ENCODE measurements around the gene PLP2. TPM values are rescaled to one million over a fixed set of nuclear protein-coding genes. Genes with fewer than 3 reads are reported as not detected.
"Not testable (repeated sequence)": the region's sequence is repeated elsewhere in the genome, so short reads cannot be mapped to it uniquely, and the experiment has no call there.

Gene PLP2, protein sequence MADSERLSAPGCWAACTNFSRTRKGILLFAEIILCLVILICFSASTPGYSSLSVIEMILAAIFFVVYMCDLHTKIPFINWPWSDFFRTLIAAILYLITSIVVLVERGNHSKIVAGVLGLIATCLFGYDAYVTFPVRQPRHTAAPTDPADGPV
- 100 to 1,000 TPM; 142 to 169 TPM for total RNA-seq

DNA sequence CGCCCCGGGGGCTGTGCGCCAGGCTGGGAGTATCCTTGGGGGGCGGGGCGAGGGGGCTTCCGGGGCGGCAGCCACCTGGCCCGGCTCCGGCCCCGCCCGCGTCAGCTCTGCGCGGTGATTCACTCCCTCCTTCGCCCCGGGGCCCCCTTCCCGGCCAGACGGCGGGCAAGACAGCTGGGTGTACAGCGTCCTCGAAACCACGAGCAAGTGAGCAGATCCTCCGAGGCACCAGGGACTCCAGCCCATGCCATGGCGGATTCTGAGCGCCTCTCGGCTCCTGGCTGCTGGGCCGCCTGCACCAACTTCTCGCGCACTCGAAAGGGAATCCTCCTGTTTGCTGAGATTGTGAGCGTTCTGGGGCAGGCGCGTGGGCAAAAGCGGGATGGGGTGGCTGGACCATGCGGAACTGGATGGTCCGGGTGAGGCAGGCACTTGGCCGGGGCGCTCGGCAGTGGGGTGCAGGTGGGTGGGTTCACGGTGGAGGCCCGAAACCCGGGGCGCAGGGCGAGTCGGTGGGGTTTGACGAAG lies at the start of gene PLP2:
TSS of gene PLP2 (plus strand) at position 147 of the 528 bp plus-strand sequence. CDS start at position 250, 103 bp downstream.
- Mint-ChIP-seq H3K36me3 (peaks cover 16 to 20% of the 10 kb centered on the region in 2 donors), H3K9me3 (no peaks in the 10 kb centered on the region), H3K27ac (peak within 1 kb of the TSS; percentile 86 to 93)
- peak; percentile 65 to 80 for DNase-seq (ENCODE audit: low spot score in 2 of 2)
- ATAC-seq: peak; percentile 67 to 82

DNA sequence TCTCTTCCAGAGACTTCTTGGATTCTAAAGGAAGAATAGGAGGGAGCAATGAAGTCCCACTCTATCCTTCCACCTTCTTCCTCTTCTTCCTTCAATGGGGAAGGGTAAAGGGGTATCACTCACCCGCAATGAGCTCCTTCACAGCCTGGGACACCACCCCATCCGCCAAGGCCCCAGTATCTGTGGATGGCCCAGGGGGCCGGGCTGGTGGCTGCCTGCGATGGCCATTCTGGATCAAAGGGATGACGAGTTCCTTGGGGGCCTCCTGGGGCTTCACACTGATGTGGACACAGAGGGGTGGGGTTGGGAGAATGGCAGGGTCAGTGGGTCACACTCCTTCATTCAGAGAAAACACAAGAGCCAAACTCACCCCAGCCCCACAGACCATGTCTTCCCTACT lies 49.2 kb upstream of the PLP2 start:
- ATAC-seq: no peak
- Mint-ChIP-seq H3K27ac (peak overlapping the region; percentile 98 to 99), H3K36me3 (peaks cover 10 to 26% of the 10 kb centered on the region in 2 donors), H3K9me3 (no peaks in the 10 kb centered on the region)
- no peak for DNase-seq (ENCODE audit: low spot score in 2 of 2)

DNA sequence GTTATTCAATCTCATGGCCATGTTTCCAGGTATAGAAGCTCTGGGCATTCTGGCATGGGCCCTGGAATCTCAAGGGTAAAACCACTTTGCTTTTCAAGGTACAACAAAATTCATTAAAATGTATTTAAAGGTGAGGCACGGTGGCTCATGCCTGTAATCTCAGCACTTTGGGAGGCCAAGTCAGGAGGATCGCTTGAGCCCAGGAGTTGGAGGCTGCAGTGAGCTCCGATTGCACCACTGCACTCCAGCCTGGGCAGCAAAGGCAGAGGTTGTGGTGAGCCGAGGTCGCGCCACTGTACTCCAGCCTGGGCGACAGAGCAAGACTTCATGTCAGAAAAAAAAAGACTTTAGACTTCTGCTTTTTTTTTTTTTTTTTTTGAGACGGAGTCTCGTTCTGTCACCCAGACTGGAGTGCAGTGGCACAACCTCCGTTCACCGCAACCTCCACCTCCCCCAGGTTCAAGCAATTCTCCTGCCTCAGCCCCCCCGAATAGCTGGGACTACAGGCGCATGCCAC lies 43.9 kb upstream of the PLP2 start:
- H3K27ac Mint-ChIP-seq: not testable (repeated sequence)

DNA sequence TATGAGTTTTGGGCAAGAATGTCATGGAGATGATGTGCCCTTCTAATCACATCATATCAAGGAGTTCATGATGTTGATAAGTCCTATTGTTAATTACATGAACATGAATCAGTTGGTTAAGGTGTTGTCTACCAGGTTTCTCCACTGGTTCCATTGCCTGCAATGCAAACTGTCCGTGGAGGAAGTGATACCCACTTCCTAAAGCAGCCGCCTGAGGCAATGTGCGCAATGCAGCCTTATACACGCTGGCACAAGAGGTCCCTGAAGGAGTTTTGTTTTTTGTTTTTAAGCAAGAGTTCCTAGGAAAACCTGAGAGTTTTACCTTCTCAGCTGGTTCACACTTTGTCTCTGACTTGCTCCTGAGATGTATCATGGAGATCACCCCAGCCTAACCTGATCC lies 42.3 kb upstream of the PLP2 start:
- H3K27ac Mint-ChIP-seq: no peak overlapping the region
- H3K9me3 Mint-ChIP-seq: no peaks in the 10 kb centered on the region
- ATAC-seq (no peak), DNase-seq (ENCODE audit: low spot score in 2 of 2) (no peak)
- no peaks in the 10 kb centered on the region for H3K36me3 Mint-ChIP-seq

More for the DNA sequence above, 43.9 kb upstream of the PLP2 start:
- DNase-seq (ENCODE audit: low spot score in 2 of 2); H3K9me3 Mint-ChIP-seq; ATAC-seq; H3K36me3 Mint-ChIP-seq: not testable (repeated sequence)

DNA sequence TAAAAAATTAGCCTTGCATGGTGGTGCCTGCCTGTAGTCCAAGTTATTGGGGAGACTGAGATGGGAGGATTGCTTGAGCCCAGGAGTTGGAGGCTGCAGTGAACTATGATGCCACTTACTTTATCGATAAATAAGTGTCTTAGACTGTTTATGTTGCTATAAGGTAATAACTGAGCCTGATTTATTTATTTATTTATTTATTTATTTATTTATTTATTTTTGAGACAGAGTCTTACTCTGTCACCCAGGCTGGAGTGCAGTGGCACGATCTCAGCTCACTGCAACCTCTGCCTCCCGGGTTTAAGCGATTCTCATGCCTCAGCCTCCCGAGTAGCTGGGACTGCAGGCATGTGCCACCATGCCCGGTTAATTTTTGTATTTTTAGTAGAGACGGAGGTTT lies 39.4 kb upstream of the PLP2 start:
- DNase-seq (ENCODE audit: low spot score in 2 of 2); H3K9me3 Mint-ChIP-seq; H3K36me3 Mint-ChIP-seq; H3K27ac Mint-ChIP-seq; ATAC-seq: not testable (repeated sequence)

DNA sequence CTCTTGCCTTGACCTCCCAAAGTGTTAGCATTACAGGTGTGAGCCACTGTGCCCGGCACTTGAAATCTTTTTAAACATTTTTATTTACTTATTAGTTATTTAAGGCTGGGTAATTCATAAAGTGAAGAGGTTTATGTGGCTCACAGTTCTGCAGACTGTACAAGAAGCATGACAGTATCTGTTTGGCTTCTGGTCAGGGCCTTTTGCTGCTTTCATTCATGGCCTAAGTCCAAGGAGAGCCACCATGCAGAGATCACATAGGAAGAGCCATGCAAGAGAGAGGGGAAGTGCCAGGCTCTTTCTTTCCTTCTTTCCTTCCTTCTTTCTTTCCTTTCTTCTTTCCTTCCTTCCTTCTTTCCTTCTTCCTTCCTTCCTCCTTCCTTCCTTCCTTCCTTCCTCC lies 37.9 kb upstream of the PLP2 start:
- ATAC-seq (no peak), DNase-seq (ENCODE audit: low spot score in 2 of 2) (no peak)
- Mint-ChIP-seq H3K9me3 (no peaks in the 10 kb centered on the region), H3K36me3 (no peaks in the 10 kb centered on the region), H3K27ac (no peak overlapping the region)

DNA sequence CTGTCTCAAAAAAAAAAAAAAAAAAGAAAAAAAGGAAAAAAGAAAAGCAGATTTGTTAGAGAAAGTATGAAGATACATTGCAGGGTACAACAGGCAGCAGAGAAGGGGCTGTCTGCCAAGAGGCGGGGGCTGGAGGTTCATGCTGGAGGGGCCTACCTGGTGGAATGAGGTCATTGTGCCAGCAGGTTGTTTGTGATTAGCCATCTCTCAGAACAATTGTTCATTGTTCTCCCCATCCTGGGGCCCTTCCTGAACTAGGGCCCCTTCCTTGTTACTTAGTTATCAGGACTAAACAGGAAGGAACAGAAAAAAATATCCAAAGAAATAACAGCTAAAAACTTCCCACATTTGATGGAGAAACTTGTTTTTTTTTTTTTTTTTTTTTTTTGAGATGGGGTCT lies 34.2 kb upstream of the PLP2 start:
- DNase-seq (ENCODE audit: low spot score in 2 of 2): no peak
- Mint-ChIP-seq H3K9me3 (no peaks in the 10 kb centered on the region), H3K27ac (no peak overlapping the region), H3K36me3 (peaks cover 0 to 11% of the 10 kb centered on the region in 2 donors)
- ATAC-seq: no peak

DNA sequence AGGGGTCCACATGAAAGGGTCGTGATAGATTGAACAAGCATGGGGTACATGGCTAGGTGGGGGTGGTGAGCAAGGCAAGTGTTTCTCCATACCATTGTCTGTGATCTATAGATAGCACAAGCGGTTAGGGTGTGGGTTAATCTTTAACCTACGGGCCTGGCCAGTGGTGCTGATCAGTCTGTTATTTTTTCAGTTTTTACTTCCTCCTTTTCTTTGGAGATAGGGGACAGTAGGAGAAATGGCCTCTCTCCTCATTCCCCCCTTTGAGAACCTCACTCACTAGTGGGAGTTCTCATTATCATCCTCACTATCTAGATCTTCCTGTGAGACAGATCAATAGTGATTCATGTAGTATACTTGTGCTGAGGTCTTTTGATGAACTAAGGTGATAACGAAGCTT lies 32.0 kb upstream of the PLP2 start:
- Mint-ChIP-seq H3K27ac (no peak overlapping the region), H3K9me3 (no peaks in the 10 kb centered on the region), H3K36me3 (peaks cover 0 to 11% of the 10 kb centered on the region in 2 donors)
- DNase-seq (ENCODE audit: low spot score in 2 of 2): no peak
- ATAC-seq: no peak

DNA sequence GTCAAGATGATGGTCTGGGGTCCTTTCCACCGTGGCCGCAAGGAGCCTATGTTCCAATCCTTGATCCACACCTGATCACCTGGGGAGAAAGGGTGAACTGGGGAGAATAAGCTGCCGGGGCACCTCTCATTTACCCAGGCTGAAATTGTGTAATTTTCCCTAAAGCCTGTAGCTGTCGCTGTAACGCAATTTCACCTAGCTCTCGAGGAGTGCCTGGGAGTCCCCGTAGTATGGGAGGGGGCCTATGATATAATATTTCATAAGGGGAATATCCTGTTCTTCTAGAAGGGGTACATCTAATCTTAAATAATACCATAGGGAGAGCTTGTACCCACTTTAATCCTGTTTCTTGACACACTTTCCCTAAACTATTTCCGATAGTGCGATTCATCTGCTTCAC lies 29.4 kb upstream of the PLP2 start:
- H3K9me3 Mint-ChIP-seq; DNase-seq (ENCODE audit: low spot score in 2 of 2); ATAC-seq; H3K27ac Mint-ChIP-seq: not testable (repeated sequence)
- peaks cover 0 to 11% of the 10 kb centered on the region in 2 donors for H3K36me3 Mint-ChIP-seq

DNA sequence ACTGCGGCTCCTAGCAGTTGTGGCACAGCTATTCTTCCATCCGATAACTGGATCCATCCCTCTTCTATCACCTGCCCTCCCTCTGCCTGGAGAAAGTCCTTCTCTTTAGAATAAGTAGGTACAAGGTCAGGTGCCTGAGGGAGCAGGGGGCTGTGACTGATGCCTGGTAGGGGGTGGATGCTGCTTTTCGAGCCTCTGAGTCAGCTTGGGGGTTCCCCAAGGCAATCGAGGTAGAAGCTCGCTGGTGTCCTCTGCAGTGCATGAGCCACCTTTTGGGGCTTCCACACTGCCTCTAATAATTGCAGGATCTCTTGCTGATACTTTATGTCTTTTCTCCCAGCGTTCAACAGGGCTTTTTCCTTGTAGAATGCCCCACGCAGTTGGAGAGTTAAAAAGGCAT lies 28.5 kb upstream of the PLP2 start:
- not testable (repeated sequence) for DNase-seq (ENCODE audit: low spot score in 2 of 2); H3K9me3 Mint-ChIP-seq; H3K27ac Mint-ChIP-seq
- peak in 1 of 2 donors; percentile 53 for ATAC-seq
- H3K36me3 Mint-ChIP-seq: peaks cover 0 to 11% of the 10 kb centered on the region in 2 donors

DNA sequence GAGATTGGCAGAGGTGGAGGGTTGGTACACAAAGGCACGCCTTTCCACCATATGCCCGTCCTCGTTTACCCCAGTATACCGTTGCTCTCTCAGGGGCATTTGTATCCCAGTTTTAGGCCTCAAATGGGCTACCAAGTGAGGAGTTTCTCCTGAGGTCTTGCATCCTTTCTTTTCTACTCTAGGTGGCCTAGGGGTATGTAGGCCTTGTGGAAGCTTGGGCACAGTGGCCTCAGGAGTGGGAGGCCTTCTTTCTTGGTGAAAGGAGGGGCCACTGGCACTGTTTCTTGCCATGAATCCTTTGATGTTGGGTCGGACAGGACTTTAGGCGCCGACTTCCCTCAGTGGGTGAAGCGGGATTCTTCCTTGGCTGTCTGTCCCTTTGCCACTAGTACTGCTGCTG lies 24.4 kb upstream of the PLP2 start:
- Mint-ChIP-seq H3K36me3 (no peaks in the 10 kb centered on the region), H3K9me3 (no peaks in the 10 kb centered on the region), H3K27ac (no peak overlapping the region)
- ATAC-seq: no peak
- no peak for DNase-seq (ENCODE audit: low spot score in 2 of 2)

DNA sequence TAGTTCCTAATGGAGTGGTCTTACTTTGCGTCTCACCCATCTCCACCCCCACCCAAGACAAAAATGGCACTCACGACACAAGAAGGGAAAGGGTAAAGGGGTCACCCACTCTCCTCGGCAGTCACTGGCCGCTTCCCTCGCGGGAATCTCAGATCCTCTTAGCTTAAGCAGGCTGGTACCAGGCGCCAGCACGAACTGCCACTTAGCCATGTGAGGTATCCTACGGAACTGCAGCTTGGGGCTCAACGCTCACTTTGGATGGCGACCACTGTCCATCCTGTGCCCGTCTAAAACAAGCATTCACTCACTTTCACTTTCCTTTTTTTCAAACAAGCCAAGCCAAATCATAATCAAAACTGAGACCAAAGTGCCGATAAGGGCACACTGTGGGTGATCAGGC lies 23.8 kb upstream of the PLP2 start:
- Mint-ChIP-seq H3K36me3 (no peaks in the 10 kb centered on the region), H3K27ac (no peak overlapping the region), H3K9me3 (no peaks in the 10 kb centered on the region)
- DNase-seq (ENCODE audit: low spot score in 2 of 2) (no peak), ATAC-seq (no peak)

DNA sequence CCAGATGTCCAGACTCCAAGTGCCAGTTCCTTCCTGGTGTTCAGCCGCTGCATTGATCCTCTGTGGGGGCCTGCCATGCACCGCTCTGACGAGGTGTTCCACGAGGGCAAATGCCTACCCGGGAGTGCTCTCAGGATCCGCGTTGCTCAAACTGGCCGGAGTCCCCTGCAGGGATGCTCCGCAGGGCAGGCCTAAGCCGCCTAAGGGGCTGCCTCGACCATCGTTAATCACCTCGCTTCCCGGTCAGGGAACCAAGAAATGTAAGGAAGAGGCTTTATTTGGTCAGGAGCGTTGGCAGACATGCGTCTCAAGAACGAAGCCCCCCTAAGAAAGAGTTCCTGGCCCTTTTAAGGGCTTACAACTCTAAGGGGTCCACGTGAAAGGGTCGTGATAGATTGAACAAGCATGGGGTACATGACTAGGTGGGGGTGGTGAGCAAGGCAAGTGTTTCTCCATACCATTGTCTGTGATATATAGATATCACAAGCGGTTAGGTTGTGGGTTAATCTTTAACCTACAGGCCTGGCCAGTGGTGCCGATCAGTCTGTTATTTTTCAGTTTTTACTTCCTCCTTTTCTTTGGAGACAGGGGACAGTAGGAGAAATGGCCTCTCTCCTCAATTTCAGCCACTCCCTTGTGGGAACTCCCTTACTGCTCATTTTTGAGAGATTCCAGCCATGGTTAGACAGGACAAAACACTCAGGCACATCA lies 23.2 kb upstream of the PLP2 start:
- ATAC-seq; H3K9me3 Mint-ChIP-seq; H3K27ac Mint-ChIP-seq; H3K36me3 Mint-ChIP-seq; DNase-seq (ENCODE audit: low spot score in 2 of 2): not testable (repeated sequence)

DNA sequence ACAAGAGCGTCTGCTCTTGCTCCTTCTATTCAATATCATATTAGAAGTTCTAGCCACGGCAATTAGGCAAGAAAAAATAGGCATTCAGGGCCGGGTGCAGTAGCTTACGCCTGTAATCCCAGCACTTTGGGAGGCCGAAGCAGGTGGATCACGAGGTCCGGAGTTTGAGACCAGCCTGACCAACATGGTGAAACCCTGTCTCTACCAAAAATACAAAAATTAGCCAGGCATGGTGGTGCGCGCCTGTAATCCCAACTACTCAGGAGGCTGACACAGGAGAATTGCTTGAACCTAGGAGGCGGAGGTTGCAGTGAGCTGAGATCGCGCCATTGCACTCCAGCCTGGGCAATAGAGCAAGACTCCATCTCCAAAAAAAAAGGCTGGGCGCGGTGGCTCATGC lies 22.4 kb upstream of the PLP2 start:
- H3K36me3 Mint-ChIP-seq; ATAC-seq; H3K27ac Mint-ChIP-seq; H3K9me3 Mint-ChIP-seq; DNase-seq (ENCODE audit: low spot score in 2 of 2): not testable (repeated sequence)

DNA sequence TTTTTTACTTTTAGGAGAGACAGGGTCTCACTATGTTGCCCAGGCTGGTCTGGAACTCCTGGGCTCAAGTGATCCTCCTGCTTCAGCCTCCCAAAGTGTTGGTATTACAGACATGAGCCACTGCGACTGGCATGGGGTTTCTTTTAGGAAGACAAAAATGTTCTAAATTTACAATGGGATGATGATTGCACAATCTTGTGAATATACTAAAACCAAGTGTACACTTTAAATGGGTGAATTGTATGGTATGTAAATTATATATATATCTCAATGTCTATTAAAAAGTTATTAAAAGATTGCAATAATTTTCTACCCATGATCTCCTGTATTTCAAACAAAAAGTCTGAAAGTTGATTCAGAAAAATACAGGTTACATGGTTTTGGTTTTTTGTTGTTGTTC lies 18.2 kb upstream of the PLP2 start:
- H3K36me3 Mint-ChIP-seq: no peaks in the 10 kb centered on the region
- H3K27ac Mint-ChIP-seq: no peak overlapping the region
- DNase-seq (ENCODE audit: low spot score in 2 of 2) (no peak), ATAC-seq (no peak)
- no peaks in the 10 kb centered on the region for H3K9me3 Mint-ChIP-seq

DNA sequence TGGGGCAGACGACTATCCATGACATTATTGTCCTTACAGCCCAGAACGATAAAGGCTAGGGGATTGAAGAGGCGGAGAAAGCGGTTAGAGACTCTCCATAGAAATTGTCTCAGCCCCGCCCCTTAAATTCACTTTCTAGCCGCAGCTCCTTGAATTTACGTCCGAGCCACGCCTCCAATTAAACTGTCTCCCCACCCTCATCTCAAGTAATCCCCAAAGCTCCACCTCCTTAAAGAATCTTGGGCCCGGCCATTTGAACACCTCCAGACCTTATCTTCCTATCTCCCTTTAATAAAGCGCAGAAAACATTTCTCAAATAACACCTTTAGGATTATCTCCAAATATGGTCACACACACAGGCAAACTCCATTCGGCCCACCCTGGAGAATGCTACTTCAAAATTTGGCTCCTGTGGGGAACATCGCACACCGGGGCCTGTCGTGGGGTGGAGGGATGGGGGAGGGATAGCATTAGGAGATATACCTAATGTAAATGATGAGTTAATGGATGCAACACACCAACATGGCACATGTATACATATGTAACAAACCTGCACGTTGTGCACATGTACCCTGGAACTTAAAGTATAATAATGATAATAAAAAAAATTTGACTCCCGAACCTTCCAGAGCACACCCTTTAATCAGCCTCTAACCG lies 16.3 kb upstream of the PLP2 start:
- Mint-ChIP-seq H3K36me3 (no peaks in the 10 kb centered on the region), H3K27ac (peak overlapping the region; percentile 96 to 98), H3K9me3 (no peaks in the 10 kb centered on the region)
- DNase-seq (ENCODE audit: low spot score in 2 of 2) (peak in 1 of 2 donors; percentile 15), ATAC-seq (peak; percentile 41 to 62)

All from activated naive CD4-positive, alpha-beta T cell treated with anti-CD3 and anti-CD28 coated beads, Interleukin-2, amount 50 U/mL, for 72 hours (primary cell).